GM19468 (cell line): ENCODE data around the gene ATAD3C.
"Not testable (repeated sequence)": the region's sequence is repeated elsewhere in the genome, so short reads cannot be mapped to it uniquely, and the experiment has no call there.

Source experiments
- ATAC-seq: cut with Tn5 transposase; IDR thresholded peaks from one replicate; pipeline ENCODE4 v1.9.1; 2021; ENCODE audit warnings: mild to moderate bottlenecking, moderate library complexity, moderate number of reproducible peaks; ENCODE audit not compliant: unreplicated experiment; ENCODE audit errors: extremely low read depth

Gene ATAD3C

GRCh38 chr1:1440262-1441001 lies 9.1 kb upstream of the ATAD3C start:
- ATAC-seq: no peak

- ATAC-seq: no peak
These were observed 8.2 kb upstream of the ATAD3C start for GRCh38 chr1:1441002-1441888.

- ATAC-seq: no peak
These were observed 7.3 kb upstream of the ATAD3C start for GRCh38 chr1:1442069-1442770.

GRCh38 chr1:1446631-1447030 lies 2.9 kb upstream of the ATAD3C start:
- ATAC-seq: not testable (repeated sequence)

- not testable (repeated sequence) for ATAC-seq
These were observed 1.1 kb downstream of the ATAD3C start for GRCh38 chr1:1450616-1451015.

GRCh38 chr1:1451696-1452364 lies 2.3 kb downstream of the ATAD3C start:
- no peak for ATAC-seq

- ATAC-seq: not testable (repeated sequence)
These were observed 2.9 kb downstream of the ATAD3C start for GRCh38 chr1:1452365-1452739.

GRCh38 chr1:1452882-1453281 lies 3.4 kb downstream of the ATAD3C start:
- ATAC-seq: no peak

- ATAC-seq: not testable (repeated sequence)
These were observed 5.0 kb downstream of the ATAD3C start for GRCh38 chr1:1454286-1455056.

- no peak for ATAC-seq
These were observed 5.9 kb downstream of the ATAD3C start for GRCh38 chr1:1455366-1455884.

- ATAC-seq: not testable (repeated sequence)
These were observed 6.4 kb downstream of the ATAD3C start for GRCh38 chr1:1455934-1456333.

- not testable (repeated sequence) for ATAC-seq
These were observed 7.3 kb downstream of the ATAD3C start for GRCh38 chr1:1456683-1457255.

- not testable (repeated sequence) for ATAC-seq
These were observed 9.7 kb downstream of the ATAD3C start for GRCh38 chr1:1459156-1459555.

- not testable (repeated sequence) for ATAC-seq
These were observed 10.2 kb downstream of the ATAD3C start for GRCh38 chr1:1459711-1460110.

GRCh38 chr1:1460540-1461130 lies 11.1 kb downstream of the ATAD3C start:
- no peak for ATAC-seq

- ATAC-seq: no peak
These were observed 12.3 kb downstream of the ATAD3C start for GRCh38 chr1:1461721-1462317.

GRCh38 chr1:1462318-1462966 lies 13.0 kb downstream of the ATAD3C start:
- no peak for ATAC-seq

GRCh38 chr1:1463312-1463711 lies 13.8 kb downstream of the ATAD3C start:
- no peak for ATAC-seq
